ENCODE data around the gene ATF6B.
A peak's percentile ranks its signal among the peaks of the same experiment; 100 is the strongest.

ATF6B gene

DNA sequence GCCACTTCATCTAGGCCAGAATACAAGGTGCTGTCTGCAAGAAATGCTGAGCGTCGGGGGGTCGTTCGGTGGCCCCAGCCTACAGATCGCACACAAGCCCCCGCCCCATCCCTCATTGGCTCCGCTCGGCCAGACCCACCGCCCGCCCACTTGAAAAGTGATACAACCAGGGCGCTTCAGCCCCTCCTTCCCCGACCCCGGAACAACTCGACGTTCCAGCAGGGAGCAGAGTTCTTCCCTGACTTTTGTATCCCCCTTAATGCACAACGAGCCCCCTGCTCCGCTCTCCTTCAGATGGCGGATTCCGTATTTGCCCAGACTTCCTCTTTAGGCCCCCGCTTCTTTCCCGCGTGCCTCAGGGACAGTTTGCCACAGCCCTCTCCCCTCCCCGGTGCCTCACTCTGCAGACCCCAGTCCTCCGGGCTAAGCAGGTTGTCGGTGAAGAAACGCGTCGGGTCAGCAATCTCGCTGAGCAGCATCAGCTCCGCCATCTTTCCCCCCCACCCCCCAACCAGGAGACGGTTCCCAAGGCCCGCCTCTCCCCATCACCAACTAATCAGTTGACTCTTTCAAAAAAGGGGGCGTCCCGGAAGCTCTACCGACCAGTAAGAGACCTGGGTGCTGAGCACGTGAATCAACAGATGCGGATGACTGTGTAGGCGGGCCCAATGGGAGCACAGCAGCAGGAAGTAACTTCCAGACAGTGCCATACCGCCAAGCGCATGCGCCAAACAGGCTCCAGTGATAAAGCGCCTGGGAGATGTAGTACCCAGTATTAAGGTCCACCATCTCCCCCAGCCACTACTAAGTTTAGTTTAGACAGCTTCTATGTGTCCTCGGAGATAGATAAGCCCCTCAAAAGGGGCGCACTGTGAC is at the start of gene ATF6B:
Gene ATF6B, minus strand, starts transcription at position 530 of the 876 bp plus-strand sequence. Its CDS starts 39 bp downstream, at position 491.
- Mint-ChIP-seq H3K4me3 (peak within 1 kb of the TSS; percentile 100), H3K27ac (peak within 1 kb of the TSS; percentile 98), H3K4me1 (peaks cover 59% of the 10 kb centered on the region), H3K36me3 (peaks cover 30% of the 10 kb centered on the region), H3K9me3 (no peaks in the 10 kb centered on the region), H3K27me3 (no peaks in the 10 kb centered on the region)
- peak; percentile 98 for ATAC-seq

DNA sequence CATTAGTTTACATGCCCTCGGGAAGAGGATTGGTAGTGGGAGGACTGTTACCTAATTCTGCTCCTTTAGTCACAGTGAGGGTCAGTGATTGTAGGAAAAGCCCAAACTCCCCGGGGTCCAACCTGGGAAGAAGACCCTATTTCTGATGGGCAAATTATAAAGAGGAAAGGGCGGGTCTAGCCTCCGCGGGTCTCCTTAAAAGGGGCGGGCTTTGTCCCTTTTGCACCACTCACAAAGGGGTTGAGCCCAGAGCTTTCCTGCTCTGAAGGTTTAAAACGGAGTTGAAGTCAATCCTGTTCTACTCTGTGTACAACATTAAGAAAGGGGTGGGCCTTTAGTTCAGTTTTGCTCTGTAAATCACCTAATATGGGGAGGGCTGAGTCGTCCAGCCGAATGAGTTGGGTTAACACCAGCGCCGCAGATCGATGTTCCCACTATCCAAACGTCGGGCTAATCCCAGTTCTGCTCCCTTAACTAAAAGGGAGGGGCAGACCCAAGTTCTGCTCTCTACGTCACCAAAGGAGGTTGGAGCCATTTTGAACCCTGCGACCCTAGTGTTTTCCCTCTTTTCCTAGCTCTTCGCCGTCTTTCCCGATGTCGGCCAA is 49.2 kb upstream of the ATF6B start:
- Mint-ChIP-seq H3K36me3 (peaks cover 22% of the 10 kb centered on the region), H3K4me1 (peaks cover 75% of the 10 kb centered on the region), H3K9me3 (no peaks in the 10 kb centered on the region), H3K27me3 (no peaks in the 10 kb centered on the region), H3K4me3 (peak overlapping the region; percentile 86), H3K27ac (peak overlapping the region; percentile 86)
- ATAC-seq: no peak

DNA sequence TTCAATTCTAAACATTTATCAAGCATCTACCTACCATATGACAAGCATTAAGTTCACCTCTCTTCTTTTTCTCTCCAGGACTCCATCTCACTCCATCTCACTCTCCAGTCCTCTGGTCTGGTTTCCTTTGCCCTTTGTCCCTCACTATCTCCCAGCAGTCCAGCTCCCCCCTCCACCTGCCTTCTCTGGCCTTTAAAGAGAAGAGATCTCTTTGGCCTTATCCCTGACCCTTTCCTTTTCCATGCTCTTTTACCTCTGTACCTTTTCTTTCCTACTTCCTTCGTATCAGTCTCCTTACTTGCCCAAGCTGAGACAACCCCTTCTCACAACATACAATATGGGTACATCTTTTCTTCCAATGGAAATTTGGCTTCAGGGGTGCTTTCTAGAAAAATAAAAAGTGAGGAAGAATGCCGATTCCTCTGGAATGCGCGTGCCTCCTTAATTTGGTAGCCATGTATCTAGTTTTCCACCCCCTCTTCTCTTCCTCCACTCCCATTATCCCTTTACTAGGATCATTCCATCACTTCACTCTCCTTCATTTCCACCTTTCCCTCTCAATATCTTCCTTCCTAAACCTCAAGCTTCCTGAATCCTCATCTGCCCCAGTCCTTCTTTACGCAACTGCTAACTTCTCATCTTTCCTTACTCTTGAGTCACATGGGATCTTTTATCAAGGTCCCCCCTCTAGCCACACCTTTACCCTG is 48.6 kb upstream of the ATF6B start:
- Mint-ChIP-seq H3K9me3 (no peaks in the 10 kb centered on the region), H3K27me3 (no peaks in the 10 kb centered on the region), H3K4me1 (peaks cover 74% of the 10 kb centered on the region), H3K36me3 (peaks cover 22% of the 10 kb centered on the region), H3K4me3 (peak overlapping the region; percentile 86), H3K27ac (peak overlapping the region; percentile 86)
- ATAC-seq: no peak

DNA sequence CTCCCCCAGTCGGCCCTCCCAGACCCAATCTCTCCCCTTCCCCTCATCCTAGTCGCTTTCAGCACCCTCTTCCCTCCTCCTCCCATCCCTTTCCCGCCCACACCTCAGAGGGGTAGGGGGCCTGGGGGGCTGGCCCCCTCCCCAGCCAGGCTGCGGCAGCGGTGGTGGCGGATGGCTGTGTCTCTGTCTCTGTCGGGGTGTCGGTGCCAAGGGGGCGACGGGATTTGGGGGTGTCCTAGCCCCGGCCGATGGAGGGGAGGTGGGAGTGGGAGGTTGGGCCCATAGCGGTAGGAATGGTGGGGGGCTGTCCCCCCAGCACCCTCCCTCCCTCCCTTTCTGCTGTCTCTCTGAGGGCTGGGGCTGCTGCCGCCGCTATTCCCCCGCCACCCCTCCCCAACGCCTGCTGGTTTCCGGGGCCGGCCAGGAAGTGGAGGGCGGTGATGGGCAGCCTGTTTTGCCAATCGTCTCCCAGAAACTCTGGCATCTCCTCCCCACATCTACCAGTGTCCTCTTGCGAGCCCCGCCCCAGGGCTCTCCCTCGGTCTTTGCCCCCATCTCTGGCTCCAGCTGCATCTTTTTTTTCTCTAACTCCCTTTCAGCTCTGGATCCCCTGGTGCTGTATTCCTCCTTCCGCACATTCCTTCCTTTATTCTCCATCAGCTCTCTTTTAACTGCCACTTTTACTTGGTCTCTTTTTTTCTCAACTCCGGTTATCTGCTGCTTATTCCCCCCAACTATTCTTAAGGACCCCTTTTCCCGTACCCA is 47.8 kb upstream of the ATF6B start, which contains the start of gene AGPAT1:
Gene AGPAT1, minus strand, starts transcription at position 374 of the 765 bp plus-strand sequence. CDS start 4,588 bp downstream, outside the sequence.
- no peaks in the 10 kb centered on the region for H3K9me3 Mint-ChIP-seq
- peak within 1 kb of the TSS; percentile 86 for H3K4me3 Mint-ChIP-seq
- peak within 1 kb of the TSS; percentile 86 for H3K27ac Mint-ChIP-seq
- H3K4me1 Mint-ChIP-seq: peaks cover 73% of the 10 kb centered on the region
- H3K27me3 Mint-ChIP-seq: no peaks in the 10 kb centered on the region
- ATAC-seq: peak; percentile 77
- H3K36me3 Mint-ChIP-seq: peaks cover 22% of the 10 kb centered on the region

DNA sequence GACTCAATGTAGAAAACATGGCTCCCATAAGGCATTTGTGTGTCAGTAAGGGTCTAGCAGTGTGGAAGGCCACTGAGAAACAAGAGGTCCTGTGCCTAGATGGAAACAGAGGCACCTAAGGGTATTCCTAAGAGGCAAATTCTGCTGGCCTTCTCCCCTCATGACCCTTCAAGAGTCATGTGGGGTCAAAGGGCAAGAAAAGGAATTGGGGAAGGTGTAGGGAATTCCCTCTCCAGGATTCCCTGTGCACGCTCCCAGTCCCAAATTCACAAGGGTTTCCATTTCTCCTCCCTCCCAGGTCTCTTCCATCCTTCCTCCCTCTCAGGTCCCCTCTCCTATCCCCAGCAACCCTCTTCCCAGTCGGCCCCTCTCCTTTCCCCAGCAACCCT is 47.3 kb upstream of the ATF6B start:
- H3K27ac Mint-ChIP-seq: peak overlapping the region; percentile 86
- H3K27me3 Mint-ChIP-seq: no peaks in the 10 kb centered on the region
- peak overlapping the region; percentile 86 for H3K4me3 Mint-ChIP-seq
- H3K36me3 Mint-ChIP-seq: peaks cover 23% of the 10 kb centered on the region
- H3K9me3 Mint-ChIP-seq: no peaks in the 10 kb centered on the region
- peaks cover 69% of the 10 kb centered on the region for H3K4me1 Mint-ChIP-seq
- no peak for ATAC-seq

DNA sequence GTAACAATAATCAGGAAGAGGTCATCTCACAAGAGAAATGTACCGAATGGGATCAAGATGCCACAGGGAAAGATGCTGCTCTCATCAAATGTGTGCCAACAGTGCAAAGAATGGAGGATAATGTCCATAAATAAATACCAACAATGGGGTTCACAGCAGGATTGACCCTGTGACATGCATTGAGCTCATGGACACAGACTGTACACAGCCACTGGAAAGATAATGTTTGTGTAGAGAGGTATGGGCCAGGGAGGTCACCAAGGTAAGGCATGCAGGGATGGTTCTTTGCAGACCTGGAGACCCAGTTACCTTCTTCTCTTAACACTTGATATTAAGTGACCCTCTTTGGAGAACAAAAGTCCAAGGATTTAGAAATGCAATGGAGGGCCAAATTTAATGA is 46.4 kb upstream of the ATF6B start:
- Mint-ChIP-seq H3K4me1 (peaks cover 60% of the 10 kb centered on the region), H3K4me3 (peak overlapping the region; percentile 3), H3K9me3 (no peaks in the 10 kb centered on the region), H3K36me3 (peaks cover 27% of the 10 kb centered on the region), H3K27ac (no peak overlapping the region), H3K27me3 (no peaks in the 10 kb centered on the region)
- no peak for ATAC-seq

DNA sequence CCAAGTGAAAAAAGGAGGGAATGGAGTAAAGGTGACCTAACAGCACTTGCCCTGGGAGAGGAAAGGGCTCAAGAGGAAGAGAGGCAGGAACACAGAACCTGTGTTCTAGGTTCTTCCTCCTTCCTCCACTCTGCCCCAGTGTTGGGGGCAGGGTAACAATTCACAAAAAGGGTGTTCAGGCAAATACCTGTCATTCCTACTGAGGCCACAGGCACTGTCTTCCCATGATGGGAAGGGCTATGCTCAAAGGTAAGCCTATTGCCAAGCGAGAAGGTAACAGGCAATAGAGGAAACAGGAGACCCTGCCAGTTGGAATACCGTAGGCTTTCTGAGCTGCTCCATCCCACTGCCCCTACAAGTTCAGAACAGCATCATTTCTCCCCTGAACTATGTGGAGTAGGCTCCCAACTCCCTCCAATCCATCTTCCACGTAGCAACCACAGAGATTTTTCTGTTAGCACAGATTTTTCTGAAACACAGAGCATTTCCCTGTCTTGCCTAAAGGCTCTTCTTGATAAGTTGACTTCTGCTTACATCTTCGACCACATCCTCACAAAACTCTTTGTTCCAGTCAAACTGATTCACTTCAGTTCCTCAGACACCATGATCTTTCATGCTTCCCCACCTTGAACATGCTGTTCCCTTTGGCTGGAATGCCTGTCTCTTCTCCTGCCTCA is 45.1 kb upstream of the ATF6B start:
- Mint-ChIP-seq H3K9me3 (no peaks in the 10 kb centered on the region), H3K27ac (no peak overlapping the region), H3K4me1 (peaks cover 58% of the 10 kb centered on the region), H3K4me3 (no peak overlapping the region), H3K36me3 (peaks cover 32% of the 10 kb centered on the region), H3K27me3 (no peaks in the 10 kb centered on the region)
- no peak for ATAC-seq

DNA sequence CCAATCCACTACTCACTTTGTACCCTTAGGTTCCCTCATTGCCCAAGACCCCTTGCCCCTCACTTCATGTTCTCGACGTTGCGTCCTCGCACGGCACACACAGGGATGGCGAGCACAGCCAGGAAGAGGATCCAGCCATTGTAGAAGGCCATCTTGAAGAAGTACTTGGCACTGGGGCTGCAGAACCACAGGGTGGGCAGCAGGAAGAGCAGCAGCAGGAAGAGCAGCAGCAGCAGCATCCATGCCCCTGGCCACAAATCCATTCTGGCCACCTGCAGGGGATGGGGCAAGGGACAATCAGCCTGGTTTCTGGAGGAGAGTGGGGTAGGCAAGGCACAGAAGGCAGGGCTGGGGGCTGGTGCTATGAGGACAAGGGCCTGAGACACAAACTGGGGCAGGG is 43.2 kb upstream of the ATF6B start:
- Mint-ChIP-seq H3K4me3 (no peak overlapping the region), H3K9me3 (no peaks in the 10 kb centered on the region), H3K27ac (no peak overlapping the region), H3K4me1 (peaks cover 49% of the 10 kb centered on the region), H3K36me3 (peaks cover 41% of the 10 kb centered on the region), H3K27me3 (no peaks in the 10 kb centered on the region)
- ATAC-seq: no peak

DNA sequence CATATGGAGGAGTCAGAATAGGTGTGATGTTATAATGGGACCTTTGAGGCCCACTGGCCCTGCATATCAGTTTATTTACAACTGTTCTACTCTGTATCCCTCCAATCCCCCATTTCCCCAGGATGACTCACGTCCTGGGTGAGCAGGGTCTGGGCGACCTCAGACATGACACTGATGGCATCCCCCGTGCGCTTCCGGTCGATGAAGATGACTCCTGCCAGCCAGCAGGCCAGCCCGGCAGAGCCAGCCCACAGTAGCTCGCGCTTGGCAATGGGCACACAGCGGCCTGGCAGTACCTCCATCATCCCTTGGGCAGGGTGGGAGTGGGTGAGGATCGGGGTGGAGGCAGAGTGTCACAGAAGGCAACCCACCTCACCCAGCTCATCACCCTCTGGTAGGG is 42.2 kb upstream of the ATF6B start:
- Mint-ChIP-seq H3K27me3 (no peaks in the 10 kb centered on the region), H3K9me3 (no peaks in the 10 kb centered on the region), H3K4me1 (peaks cover 39% of the 10 kb centered on the region), H3K4me3 (no peak overlapping the region), H3K27ac (no peak overlapping the region), H3K36me3 (peaks cover 41% of the 10 kb centered on the region)
- no peak for ATAC-seq

DNA sequence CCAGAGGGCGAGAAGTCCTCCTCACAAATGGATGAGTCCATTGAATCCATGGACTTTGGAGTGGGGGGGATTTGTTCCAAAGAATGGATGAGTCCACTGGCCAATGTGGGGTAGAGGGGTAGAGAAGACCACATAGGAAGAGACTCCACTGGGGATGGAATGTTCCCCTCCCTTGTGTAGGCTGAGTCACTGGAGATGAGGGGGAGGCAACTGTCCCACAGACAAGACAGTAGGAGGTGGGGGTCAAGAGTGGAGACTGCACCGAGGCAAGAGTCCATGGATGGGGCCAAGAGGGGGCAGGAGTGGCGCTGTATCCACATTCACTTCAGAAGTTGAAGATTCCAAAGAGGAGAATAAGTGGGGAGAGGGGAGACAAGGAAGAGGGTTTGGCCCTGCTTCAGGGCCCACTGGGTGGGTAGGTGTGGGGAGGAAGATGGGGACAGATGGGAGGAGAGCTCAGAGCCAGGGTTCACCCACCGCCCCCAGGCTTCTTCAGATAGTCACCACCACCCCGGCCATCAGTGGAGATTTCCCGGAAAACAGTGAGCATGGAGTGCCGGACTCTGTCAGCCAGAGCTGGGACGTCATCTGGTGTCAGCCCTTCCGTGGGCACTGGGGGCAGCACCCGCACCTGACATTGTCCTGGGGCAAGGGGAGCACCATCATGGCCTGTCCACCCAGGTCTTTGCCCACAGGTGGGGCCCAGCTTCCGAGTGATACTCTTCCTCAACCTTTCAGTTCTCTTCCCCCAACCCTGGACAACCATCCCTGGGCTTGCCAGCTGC is 41.0 kb upstream of the ATF6B start:
- no peak for ATAC-seq
- Mint-ChIP-seq H3K9me3 (no peaks in the 10 kb centered on the region), H3K27me3 (no peaks in the 10 kb centered on the region), H3K36me3 (peaks cover 49% of the 10 kb centered on the region), H3K27ac (no peak overlapping the region), H3K4me3 (no peak overlapping the region), H3K4me1 (peaks cover 33% of the 10 kb centered on the region)

DNA sequence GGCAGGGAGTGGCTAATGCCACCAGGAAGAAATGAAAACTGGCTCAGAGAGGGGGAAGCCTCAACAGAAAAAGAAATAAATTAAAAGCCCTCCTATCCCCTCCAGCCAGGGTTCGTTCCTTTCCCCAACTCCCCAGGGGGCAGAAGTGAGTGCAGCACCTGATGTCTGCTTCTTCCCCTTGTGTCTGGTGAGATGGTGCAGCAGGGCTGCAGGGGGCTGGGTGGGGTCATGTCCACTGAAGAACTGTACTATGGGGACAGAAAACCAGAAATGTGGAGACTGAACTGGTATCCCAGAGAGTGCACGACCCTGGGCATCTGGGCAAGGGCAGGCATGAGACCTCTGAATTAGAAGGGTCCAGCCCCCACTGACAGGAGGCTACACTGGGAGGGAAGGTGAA is 40.3 kb upstream of the ATF6B start:
- Mint-ChIP-seq H3K4me3 (no peak overlapping the region), H3K27me3 (no peaks in the 10 kb centered on the region), H3K4me1 (peaks cover 26% of the 10 kb centered on the region), H3K9me3 (no peaks in the 10 kb centered on the region), H3K36me3 (peaks cover 49% of the 10 kb centered on the region), H3K27ac (no peak overlapping the region)
- no peak for ATAC-seq

DNA sequence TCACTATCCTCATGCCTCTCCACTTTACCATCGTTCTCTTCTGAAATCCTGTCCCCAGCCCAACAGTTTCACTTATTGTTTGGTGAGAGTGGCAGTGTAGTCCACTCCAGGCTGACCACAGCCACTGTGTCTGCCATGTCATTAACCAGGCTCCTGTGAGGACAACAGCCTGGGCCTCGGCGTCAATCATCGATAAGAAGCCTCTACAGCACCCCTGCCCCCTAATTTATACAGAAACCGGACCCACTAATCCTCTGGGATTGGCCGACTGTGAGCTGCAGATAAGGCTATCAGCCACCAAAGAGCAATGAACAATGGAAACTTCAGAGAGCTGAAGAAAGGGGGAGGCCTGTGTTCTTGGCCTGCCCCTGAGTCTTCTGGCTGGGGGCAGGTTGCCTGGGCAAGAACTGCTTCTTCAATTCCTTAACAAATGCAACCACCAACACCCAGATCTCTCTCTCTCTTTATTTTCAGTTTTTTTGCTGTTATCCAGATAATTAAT is 39.8 kb upstream of the ATF6B start:
- ATAC-seq: no peak

DNA sequence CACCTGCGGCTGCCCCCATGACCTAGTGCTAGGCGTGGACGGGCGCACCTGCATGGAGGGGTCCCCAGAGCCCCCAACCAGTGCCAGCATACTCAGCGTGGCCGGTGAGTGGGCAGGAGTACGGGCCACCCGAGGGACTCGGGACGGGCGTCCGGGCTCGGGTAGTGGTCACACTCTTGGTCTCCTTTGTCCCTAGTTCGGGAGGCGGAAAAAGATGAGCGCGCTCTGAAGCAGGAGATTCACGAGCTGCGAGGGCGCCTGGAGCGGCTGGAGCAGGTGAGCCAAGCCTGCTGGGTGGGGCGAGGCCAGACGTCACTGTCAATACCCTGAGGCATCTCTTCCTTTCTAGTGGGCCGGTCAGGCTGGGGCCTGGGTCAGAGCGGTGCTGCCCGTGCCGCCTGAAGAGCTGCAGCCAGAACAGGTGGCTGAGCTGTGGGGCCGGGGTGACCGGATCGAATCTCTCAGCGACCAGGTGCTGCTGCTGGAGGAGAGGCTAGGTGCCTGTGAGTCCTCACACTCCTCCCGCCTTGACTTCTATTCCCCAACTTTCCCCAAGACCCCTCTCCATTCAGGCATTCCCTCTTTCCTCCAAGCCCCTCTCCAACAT is 39.2 kb upstream of the ATF6B start:
- H3K36me3 Mint-ChIP-seq: peaks cover 54% of the 10 kb centered on the region
- H3K27me3 Mint-ChIP-seq: no peaks in the 10 kb centered on the region
- peak overlapping the region; percentile 6 for H3K27ac Mint-ChIP-seq
- H3K4me1 Mint-ChIP-seq: peaks cover 20% of the 10 kb centered on the region
- ATAC-seq: no peak
- H3K4me3 Mint-ChIP-seq: no peak overlapping the region
- H3K9me3 Mint-ChIP-seq: no peaks in the 10 kb centered on the region

More for the DNA sequence above, 39.8 kb upstream of the ATF6B start:
- Mint-ChIP-seq H3K4me3 (no peak overlapping the region), H3K36me3 (peaks cover 49% of the 10 kb centered on the region), H3K9me3 (no peaks in the 10 kb centered on the region), H3K27me3 (no peaks in the 10 kb centered on the region), H3K4me1 (peaks cover 21% of the 10 kb centered on the region), H3K27ac (peak overlapping the region; percentile 6)

All from stimulated activated memory B cell treated with anti-CD40 and anti-IgM and Interleukin-4, amounts not matched to agents 10 μg/mL and 1 μg/mL and 100 μg/mL, for 72 hours (primary cell).